ENCODE measurements around the gene HEMK1.

The HEMK1 gene

GRCh38 chr3:50577348-50577747 lies 8.0 kb downstream of the HEMK1 start:
- no peak for TF ChIP-seq CTCF (conservative IDR thresholded peaks at IDR 0.05)
- TF ChIP-seq ZFX (IDR thresholded peaks at IDR 0.05) = no peak
- no peak overlapping the region for H3K27ac ChIP-seq

- H3K27ac ChIP-seq = no peak overlapping the region
- TF ChIP-seq CTCF (conservative IDR thresholded peaks at IDR 0.05) (no peak), ZFX (IDR thresholded peaks at IDR 0.05) (no peak)
Measured at GRCh38 chr3:50580683-50581458, 11.5 kb downstream of the HEMK1 start.

GRCh38 chr3:50581459-50581842 lies 12.1 kb downstream of the HEMK1 start:
- TF ChIP-seq CTCF (conservative IDR thresholded peaks at IDR 0.05) (no peak), ZFX (IDR thresholded peaks at IDR 0.05) (no peak)
- no peak overlapping the region for H3K27ac ChIP-seq

- H3K27ac ChIP-seq = no peak overlapping the region
- TF ChIP-seq ZFX (IDR thresholded peaks at IDR 0.05) = no peak
- TF ChIP-seq CTCF (conservative IDR thresholded peaks at IDR 0.05) = no peak
Measured at GRCh38 chr3:50582083-50582482, 12.8 kb downstream of the HEMK1 start.

- H3K27ac ChIP-seq = peak overlapping the region; percentile 17; the same call in 1 of the 2 replicates
- TF ChIP-seq CTCF (conservative IDR thresholded peaks at IDR 0.05) = no peak
Measured at GRCh38 chr3:50583897-50584296, 14.6 kb downstream of the HEMK1 start.

GRCh38 chr3:50584391-50584790 lies 15.1 kb downstream of the HEMK1 start:
- peak overlapping the region; percentile 17; the same call in 1 of the 2 replicates for H3K27ac ChIP-seq
- no peak for TF ChIP-seq ZFX (IDR thresholded peaks at IDR 0.05)
- no peak for TF ChIP-seq CTCF (conservative IDR thresholded peaks at IDR 0.05)

GRCh38 chr3:50585919-50586762 lies 16.8 kb downstream of the HEMK1 start:
- H3K27ac ChIP-seq = no peak overlapping the region
- TF ChIP-seq ZFX (IDR thresholded peaks at IDR 0.05) = no peak
- TF ChIP-seq CTCF (conservative IDR thresholded peaks at IDR 0.05) = no peak
